C4-2B (cell line): ENCODE results near the gene GRM2.

Experiments
- CTCF ChIP-seq: fragments of 450-650 bp; conservative IDR thresholded peaks from 2 replicates; pipeline ENCODE4 v1.5.1; 2017; ENCODE audit warnings: mild to moderate bottlenecking
- ZFX ChIP-seq: fragments of 450-650 bp; IDR thresholded peaks from 2 replicates; pipeline ENCODE4 v1.6.1; 2017

GRCh38 chr3:51747840-51748239, 41.0 kb downstream of the GRM2 start:
- TF ChIP-seq CTCF (no peak), ZFX (no peak)
